8988T (cell line): ENCODE data around the gene TH.

Experiments used
- DNase-seq: peaks from one replicate; pipeline ENCODE4 v3.0.0; 2011

TH gene

GRCh38 chr11:2171591-2172003 lies at the start of gene TH:
Gene TH (minus strand): TSS chr11:2171815. CDS start chr11:2171786, 29 bp downstream.
- DNase-seq: no peak

GRCh38 chr11:2221024-2221423 lies 49.4 kb upstream of the TH start:
- DNase-seq: no peak

GRCh38 chr11:2220173-2220771 lies 48.7 kb upstream of the TH start:
- no peak for DNase-seq

DNA sequence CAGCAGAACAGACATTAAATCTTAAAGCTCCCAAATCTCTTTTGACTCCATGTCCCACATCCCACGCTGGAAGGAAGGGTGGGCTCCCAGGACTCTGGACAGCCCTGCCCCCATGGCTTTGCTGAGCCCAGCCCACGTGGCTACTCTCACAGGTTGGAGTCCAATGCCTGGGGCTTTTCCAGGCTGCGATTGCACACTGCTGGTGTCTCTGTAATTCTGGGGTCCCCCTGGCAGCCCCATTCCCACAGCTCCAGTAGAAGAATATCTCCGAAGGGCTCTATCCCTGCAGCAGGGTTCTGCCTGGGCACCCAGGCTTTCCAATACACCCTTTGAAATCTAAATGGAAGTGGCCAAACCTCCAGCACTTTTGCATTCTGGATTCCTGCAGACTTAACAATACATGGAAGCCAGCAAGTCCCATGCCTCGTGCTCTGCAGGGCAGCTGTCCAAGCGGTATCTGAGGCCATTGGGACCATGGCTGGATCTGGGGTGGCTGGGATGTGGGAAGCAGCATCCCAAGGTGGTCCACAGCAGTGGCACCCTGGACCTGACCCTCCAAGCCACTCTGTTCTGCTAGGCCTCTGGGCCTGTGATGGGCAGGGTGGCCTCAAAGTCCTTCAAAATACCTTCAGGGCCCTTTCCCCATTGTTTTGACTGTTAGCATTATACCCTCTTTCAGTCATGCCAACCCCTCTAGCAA lies 47.9 kb upstream of the TH start:
- no peak for DNase-seq

DNA sequence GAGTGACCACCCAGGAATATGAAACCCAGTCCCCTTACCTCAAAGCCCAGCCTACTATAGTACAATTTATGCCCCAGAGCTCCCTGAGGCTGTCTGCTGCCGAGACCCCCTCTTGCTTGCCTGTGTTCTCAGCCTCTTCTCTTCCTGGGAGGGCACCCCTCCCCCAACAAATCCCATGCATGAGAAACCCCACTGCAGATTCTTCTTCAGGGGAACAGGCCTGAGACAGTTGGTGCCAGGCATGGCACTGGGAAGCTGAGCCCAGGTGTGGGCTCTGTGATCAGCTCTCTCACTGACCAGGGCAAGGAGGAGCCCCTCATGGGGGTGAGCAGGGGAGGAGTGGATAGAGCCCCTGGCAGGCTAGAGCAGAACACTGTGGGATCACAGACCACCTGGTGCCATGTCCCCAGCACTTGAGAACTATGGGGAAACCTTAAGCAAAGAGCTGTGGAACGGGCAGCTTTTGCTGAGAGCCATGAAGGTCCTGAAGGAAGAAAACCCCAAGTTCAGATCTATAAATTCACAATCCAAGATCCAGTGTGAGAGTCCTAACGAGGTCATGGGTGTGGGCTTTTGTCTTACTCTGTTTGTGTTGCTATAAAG lies 46.5 kb upstream of the TH start:
- DNase-seq: no peak

GRCh38 chr11:2217211-2218030 lies 45.8 kb upstream of the TH start:
- DNase-seq: no peak

DNA sequence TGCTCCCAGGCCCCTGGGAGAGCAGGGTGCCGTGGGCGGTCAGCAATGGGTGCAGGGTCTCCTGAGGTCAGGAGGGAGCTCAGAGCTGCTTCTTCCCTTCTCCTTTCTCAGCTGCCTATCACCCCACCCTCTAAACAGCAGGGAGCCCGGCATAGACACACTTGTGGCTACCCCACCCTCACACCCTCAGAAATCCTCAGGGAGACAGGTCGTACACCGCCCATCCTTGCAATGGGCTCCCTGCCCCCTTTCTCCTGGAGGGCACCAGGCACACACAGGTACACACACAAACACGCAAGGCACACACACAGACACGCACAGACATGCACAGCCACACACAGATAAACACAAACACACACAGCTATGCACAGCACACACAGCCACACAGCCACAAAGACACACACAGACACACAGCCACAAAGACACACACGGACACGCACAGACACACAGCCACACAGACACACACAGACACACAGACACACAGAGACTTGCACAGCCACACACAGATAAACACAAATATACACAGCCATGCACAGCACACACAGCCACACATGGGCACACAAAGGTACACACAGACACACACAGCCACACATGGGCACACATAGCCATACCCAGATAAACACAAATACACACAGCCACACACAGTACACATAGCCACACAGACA lies 44.9 kb upstream of the TH start:
- DNase-seq: no peak

- DNase-seq: no peak
Measured at GRCh38 chr11:2215561-2216399, 44.2 kb upstream of the TH start.

- no peak for DNase-seq
Measured at GRCh38 chr11:2215230-2215560, 43.6 kb upstream of the TH start.

- DNase-seq: no peak
Measured at GRCh38 chr11:2214527-2215229, 43.1 kb upstream of the TH start.

GRCh38 chr11:2213890-2214526 lies 42.4 kb upstream of the TH start:
- no peak for DNase-seq

DNA sequence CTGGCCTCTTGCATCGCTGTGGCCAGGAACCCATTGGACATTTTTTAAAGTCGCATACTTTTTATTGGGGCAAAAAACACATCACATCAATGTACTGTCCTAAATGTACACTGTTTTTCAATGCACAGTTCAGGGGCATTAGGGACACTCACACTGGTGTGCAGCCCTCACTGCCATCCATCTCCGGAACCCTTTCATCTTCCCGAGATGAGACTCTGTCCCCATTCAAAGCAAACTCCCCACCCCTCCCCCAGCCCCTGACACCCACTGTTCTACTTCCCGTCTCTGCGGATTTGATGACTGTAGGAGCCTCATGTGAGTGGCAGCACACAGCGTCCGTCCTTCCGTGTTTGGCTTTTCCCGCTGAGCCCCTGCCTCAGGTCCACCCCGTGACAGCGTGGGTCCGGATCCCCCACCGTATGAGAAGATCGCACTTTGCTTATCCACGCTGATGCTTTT lies 41.8 kb upstream of the TH start:
- no peak for DNase-seq

DNA sequence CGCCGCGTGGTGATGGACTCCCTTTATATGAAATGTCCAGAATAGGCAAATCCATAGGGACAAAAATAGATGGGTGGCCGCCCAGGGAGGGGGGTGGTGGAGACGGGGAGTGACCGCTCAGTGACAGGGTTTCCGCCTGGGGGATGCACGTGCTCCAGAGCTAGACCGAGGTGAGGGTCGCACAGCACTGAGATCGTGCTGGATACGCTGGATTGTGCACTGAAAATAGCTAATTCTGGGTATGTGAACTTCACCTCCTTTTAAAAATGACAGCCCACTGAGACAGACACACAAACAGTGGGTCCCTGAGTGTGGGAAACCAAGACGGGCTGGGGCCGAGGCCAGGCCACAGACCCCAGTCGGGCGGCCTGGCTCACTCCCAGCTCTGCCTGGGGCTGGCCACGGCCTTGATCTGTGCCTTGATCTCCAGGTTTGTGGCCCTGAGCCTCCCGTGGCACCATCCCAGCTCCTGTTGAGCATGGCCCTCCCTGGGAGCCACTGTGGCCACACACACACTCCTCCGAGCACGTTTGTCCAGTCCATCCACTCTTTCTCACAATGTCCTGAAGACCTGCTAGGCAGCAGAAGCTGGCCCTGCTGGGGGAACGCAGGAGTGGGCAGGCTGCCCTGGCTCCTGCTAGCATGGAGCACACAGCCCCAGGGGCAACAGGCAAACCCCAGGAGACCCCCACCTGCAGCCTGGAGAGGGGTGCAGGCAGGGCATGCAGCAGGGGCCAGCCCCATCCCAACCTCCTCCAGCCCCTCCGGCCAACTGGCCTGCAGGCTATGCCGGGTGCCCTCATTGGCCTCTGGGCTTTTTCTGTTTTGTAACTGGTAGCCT lies 41.0 kb upstream of the TH start:
- no peak for DNase-seq

DNA sequence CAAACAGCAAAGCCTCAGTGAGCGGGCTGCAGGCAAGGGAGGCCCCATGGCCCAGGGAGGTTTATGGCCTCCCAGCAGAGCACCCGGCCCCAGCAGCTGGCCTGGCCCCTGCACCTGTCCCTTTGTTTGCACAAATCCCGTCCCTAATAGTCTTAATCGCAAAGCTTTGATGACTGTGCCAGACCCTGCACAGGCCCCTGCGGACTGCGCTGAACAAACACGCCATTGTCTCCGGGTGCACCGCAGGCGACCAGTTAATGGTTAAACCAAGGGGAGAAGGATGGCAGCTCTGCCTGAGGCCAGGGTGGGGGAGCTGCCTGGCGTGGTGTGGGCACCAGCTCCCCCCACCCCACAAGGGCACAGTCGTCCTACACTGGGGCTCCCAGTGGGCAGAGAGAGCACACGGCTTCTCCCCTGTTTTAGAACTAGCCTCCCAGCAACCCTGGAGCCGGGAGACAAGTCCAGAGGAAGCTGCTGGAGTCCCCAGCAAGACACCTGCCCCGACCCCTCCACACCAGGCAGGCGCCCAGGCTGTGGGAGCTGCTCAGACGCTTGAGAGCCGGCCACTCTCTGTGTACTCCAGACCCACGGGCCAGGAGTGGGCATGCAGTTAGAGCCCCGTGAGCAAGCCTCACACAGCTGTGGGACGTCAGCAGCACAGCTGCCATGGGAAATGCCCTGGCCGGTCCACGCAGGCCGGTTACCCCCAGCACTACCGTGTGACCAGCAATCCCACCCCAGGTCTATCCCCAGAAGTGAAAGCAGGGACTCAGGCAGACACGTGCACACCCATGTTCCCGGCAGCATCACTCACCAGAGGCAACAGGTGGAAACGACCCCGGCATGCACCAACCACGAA lies 39.7 kb upstream of the TH start:
- DNase-seq: no peak

GRCh38 chr11:2210366-2211112 lies 38.9 kb upstream of the TH start:
- DNase-seq: no peak

- no peak for DNase-seq
Measured at GRCh38 chr11:2209900-2210321, 38.3 kb upstream of the TH start.

GRCh38 chr11:2209370-2209801 lies 37.8 kb upstream of the TH start:
- no peak for DNase-seq
